ENCODE results near the gene ALDH3A1. TPM values are rescaled to one million over a fixed set of nuclear protein-coding genes. Genes with fewer than 3 reads are reported as not detected.

The ALDH3A1 gene
- total and polyA plus RNA-seq, 9 of the 15 experiments (the other 6 are each of a cell fraction or from before 2014, with no cell fraction given), result not detected

- Histone ChIP-seq H3K9ac (ENCODE audit: insufficient read depth in 1 of 2, low read depth in 2 of 2, low read length in 2 of 2) (no peak overlapping the region), H3K36me3 (ENCODE audit: control insufficient read depth, insufficient read depth, low read length) (no peaks in the 10 kb centered on the region), H3K27me3 (ENCODE audit: control insufficient read depth in 2 of 2, insufficient read depth in 2 of 2, low read length in 2 of 2) (peaks cover 0 to 11% of the 10 kb centered on the region in 2 experiments; a peak in 2 of 5 replicates), H4K20me1 (replicated peaks; ENCODE audit: control insufficient read depth, insufficient read depth, low read length) (no peaks in the 10 kb centered on the region), H3K4me1 (replicated peaks in 1 of 2; ENCODE audit: control insufficient read depth in 2 of 2, insufficient read depth in 2 of 2, low read length in 2 of 2) (no peaks in the 10 kb centered on the region), H3K27ac (ENCODE audit: extremely low read depth, low read depth, low read length) (no peak overlapping the region), H3K9me3 (replicated peaks; ENCODE audit: control insufficient read depth, insufficient read depth, low read depth, low read length) (no peaks in the 10 kb centered on the region), H3K4me3 (no peak overlapping the region), H3K9me1 (ENCODE audit: control insufficient read depth, insufficient read depth, low read length) (no peaks in the 10 kb centered on the region), H3K79me2 (ENCODE audit: control insufficient read depth, insufficient read depth, low read length) (no peaks in the 10 kb centered on the region), H2AFZ (ENCODE audit: low read depth, low read length) (no peak overlapping the region), H3K4me2 (ENCODE audit: insufficient read depth, low read length) (no peak overlapping the region)
- DNase-seq (ENCODE audit: extremely low read depth in 1 of 4, low spot score in 3 of 4) (no peak), FAIRE-seq (no peak), ATAC-seq (no peak)
- WGBS (ENCODE audit: insufficient coverage, low coverage, missing lambda C conversion rate), result 0% methylated on average over 5 of the region's 7 CpGs
- BruUV-seq (replicated peaks), result no TSS peak
- ChIA-PET CTCF (ENCODE audit: low intra/inter-chr PET ratio) (no interaction called here), POLR2A (interaction anchor here (0.6 to 0.9 kb wide), 2 partner anchors 18 to 19 kb away, joined by 3 read pairs; no protein-coding TSS in a partner anchor)
- in situ Hi-C loops (cut with MboI), result no loop called here
- no peak for TF ChIP-seq SP1 (CRISPR knock-in tag; IDR thresholded peaks at IDR 0.05)
- no peak for TF ChIP-seq XRCC3 (IDR thresholded peaks at IDR 0.05)
- no peak for TF ChIP-seq JUN (IDR thresholded peaks at IDR 0.05; ENCODE audit: borderline replicate concordance, low read depth, low read length)
- no peak for TF ChIP-seq JUN (CRISPR knock-in tag; IDR thresholded peaks at IDR 0.05; ENCODE audit: borderline replicate concordance)
- no peak for TF ChIP-seq NFIX (CRISPR knock-in tag; IDR thresholded peaks at IDR 0.05; ENCODE audit: low read depth)
- TF ChIP-seq ZNF76 (CRISPR knock-in tag; IDR thresholded peaks at IDR 0.05; ENCODE audit: borderline replicate concordance), result no peak
- no peak for TF ChIP-seq NR2C2 (CRISPR knock-in tag; IDR thresholded peaks at IDR 0.05)
- no peak for TF ChIP-seq NR2C2 (tag; IDR thresholded peaks at IDR 0.05)
- no peak for TF ChIP-seq MTF1 (CRISPR knock-in tag; IDR thresholded peaks at IDR 0.05; ENCODE audit: borderline replicate concordance)
- TF ChIP-seq, protein P1, sequence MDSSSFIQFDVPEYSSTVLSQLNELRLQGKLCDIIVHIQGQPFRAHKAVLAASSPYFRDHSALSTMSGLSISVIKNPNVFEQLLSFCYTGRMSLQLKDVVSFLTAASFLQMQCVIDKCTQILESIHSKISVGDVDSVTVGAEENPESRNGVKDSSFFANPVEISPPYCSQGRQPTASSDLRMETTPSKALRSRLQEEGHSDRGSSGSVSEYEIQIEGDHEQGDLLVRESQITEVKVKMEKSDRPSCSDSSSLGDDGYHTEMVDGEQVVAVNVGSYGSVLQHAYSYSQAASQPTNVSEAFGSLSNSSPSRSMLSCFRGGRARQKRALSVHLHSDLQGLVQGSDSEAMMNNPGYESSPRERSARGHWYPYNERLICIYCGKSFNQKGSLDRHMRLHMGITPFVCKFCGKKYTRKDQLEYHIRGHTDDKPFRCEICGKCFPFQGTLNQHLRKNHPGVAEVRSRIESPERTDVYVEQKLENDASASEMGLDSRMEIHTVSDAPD (CRISPR knock-in tag; IDR thresholded peaks at IDR 0.05), result no peak
- no peak for TF ChIP-seq HEY1 (CRISPR knock-in tag; IDR thresholded peaks at IDR 0.05; ENCODE audit: borderline replicate concordance)
- TF ChIP-seq, protein P2, sequence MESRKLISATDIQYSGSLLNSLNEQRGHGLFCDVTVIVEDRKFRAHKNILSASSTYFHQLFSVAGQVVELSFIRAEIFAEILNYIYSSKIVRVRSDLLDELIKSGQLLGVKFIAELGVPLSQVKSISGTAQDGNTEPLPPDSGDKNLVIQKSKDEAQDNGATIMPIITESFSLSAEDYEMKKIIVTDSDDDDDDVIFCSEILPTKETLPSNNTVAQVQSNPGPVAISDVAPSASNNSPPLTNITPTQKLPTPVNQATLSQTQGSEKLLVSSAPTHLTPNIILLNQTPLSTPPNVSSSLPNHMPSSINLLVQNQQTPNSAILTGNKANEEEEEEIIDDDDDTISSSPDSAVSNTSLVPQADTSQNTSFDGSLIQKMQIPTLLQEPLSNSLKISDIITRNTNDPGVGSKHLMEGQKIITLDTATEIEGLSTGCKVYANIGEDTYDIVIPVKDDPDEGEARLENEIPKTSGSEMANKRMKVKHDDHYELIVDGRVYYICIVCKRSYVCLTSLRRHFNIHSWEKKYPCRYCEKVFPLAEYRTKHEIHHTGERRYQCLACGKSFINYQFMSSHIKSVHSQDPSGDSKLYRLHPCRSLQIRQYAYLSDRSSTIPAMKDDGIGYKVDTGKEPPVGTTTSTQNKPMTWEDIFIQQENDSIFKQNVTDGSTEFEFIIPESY (CRISPR knock-in tag; IDR thresholded peaks at IDR 0.05), result no peak
- no peak for TF ChIP-seq PTTG1 (tag; IDR thresholded peaks at IDR 0.05; ENCODE audit: low read depth)
- no peak for TF ChIP-seq HNRNPL (IDR thresholded peaks at IDR 0.05; ENCODE audit: low read depth, low read length)
- intact Hi-C loops (cut with micrococcal nuclease), result no loop called here
Observed at GRCh38 chr17:19771971-19772630, 24.0 kb upstream of the ALDH3A1 start.

Measured in K562 (cell line).